MCF 10A (cell line): ENCODE measurements around the gene SLC25A30. TPM values are rescaled to one million over a fixed set of nuclear protein-coding genes. Genes with fewer than 3 reads are reported as not detected.

Experiments used
- BruUV-seq: library from RNA; stranded (reverse); fragments of 400-500 nt; replicated peaks from 2 replicates; lab custom pipeline; 2021; lab: Mats Ljungman, UMichigan
- CTCF ChIA-PET: fragments of 300-600 bp; sonication (Branson Sonifier 250); formaldehyde crosslinking; extraction: SDS; loops from one replicate; lab custom pipeline; 2021; ENCODE audit warnings: antibody characterized with exemption, inconsistent platforms; lab: Yijun Ruan, JAX
- POLR2A ChIA-PET: fragments of 300-600, 350-650 bp; sonication (Branson Sonifier 250); formaldehyde crosslinking; extraction: SDS; loops from one replicate; lab custom pipeline; 2020; ENCODE audit warnings: antibody characterized with exemption, inconsistent platforms; lab: Yijun Ruan, JAX
- DNase-seq: peaks from one replicate; pipeline ENCODE4 v3.0.0-alpha.2; 2018; ENCODE audit not compliant: unreplicated experiment
- H3K27ac Mint-ChIP-seq: one replicate; pipeline ENCODE4 v1.8.0; 2022; ENCODE audit warnings: mild to moderate bottlenecking, low read depth, mixed read lengths; ENCODE audit not compliant: unreplicated experiment
- H3K27me3 Mint-ChIP-seq: one replicate; pipeline ENCODE4 v1.8.0; 2022; ENCODE audit warnings: mixed read lengths; ENCODE audit not compliant: insufficient read depth, unreplicated experiment
- H3K36me3 Mint-ChIP-seq: one replicate; pipeline ENCODE4 v1.8.0; 2022; ENCODE audit warnings: mild to moderate bottlenecking, moderate library complexity, mixed read lengths; ENCODE audit not compliant: insufficient read depth, unreplicated experiment
- H3K4me1 Mint-ChIP-seq: one replicate; pipeline ENCODE4 v1.8.0; 2022; ENCODE audit warnings: mixed read lengths; ENCODE audit not compliant: insufficient read depth, unreplicated experiment
- H3K4me3 Mint-ChIP-seq: one replicate; pipeline ENCODE4 v1.8.0; 2022; ENCODE audit warnings: mild to moderate bottlenecking, moderate library complexity, mixed read lengths; ENCODE audit not compliant: unreplicated experiment
- H3K9me3 Mint-ChIP-seq: one replicate; pipeline ENCODE4 v1.8.0; 2022; ENCODE audit warnings: mixed read lengths; ENCODE audit not compliant: unreplicated experiment
- CTCF ChIP-seq: fragments of 200-600 bp; IDR thresholded peaks from one replicate; pipeline ENCODE4 v1.8.0; 2022; ENCODE audit warnings: antibody characterized with exemption, mild to moderate bottlenecking; ENCODE audit not compliant: unreplicated experiment
- intact Hi-C: fragments of 100-400 bp; cut with micrococcal nuclease; formaldehyde crosslinking; loops from 2 replicates; pipeline ENCODE4 v1.14.1; 2022
- total RNA-seq: library from RNA; stranded (reverse); gene quantifications from 2 replicates; pipeline ENCODE4 v1.2.3, GENCODE V29; 2022

The SLC25A30 gene
- total RNA-seq, 1 experiment from 2014 or later: 11.9 TPM

GRCh38 chr13:45448965-45449559, 30.9 kb upstream of the SLC25A30 start:
- Mint-ChIP-seq H3K4me3 (no peak overlapping the region), H3K9me3 (no peaks in the 10 kb centered on the region), H3K27me3 (no peaks in the 10 kb centered on the region), H3K27ac (no peak overlapping the region), H3K4me1 (no peaks in the 10 kb centered on the region), H3K36me3 (no peaks in the 10 kb centered on the region)
- POLR2A ChIA-PET: interaction anchor here (0.6 to 1.2 kb wide), 4 partner anchors 20 to 34 kb away, joined by 3 to 4 read pairs (median 4); no protein-coding TSS in a partner anchor
- no peak for DNase-seq
- intact Hi-C loops: no loop called here
- CTCF ChIA-PET: interaction anchor here (0.6 kb wide), 1 partner anchor 489 kb away, joined by 3 read pairs; no protein-coding TSS in a partner anchor
- TF ChIP-seq CTCF: no peak
- BruUV-seq: no TSS peak

GRCh38 chr13:45447050-45447661, 29.0 kb upstream of the SLC25A30 start:
- Mint-ChIP-seq H3K4me1 (no peaks in the 10 kb centered on the region), H3K4me3 (no peak overlapping the region), H3K9me3 (no peaks in the 10 kb centered on the region), H3K27ac (no peak overlapping the region), H3K27me3 (no peaks in the 10 kb centered on the region), H3K36me3 (no peaks in the 10 kb centered on the region)
- CTCF ChIA-PET: interaction anchor here (0.6 to 0.9 kb wide), 2 partner anchors 76 to 432 kb away, joined by 3 read pairs; no protein-coding TSS in a partner anchor
- intact Hi-C loops: no loop called here
- no peak for DNase-seq
- no peak for TF ChIP-seq CTCF
- BruUV-seq: no TSS peak
- POLR2A ChIA-PET: interaction anchor here (0.8 to 1.8 kb wide), 3 partner anchors 18 to 166 kb away, joined by 3 to 5 read pairs (median 3); partner anchors contain the start of gene COG3

- DNase-seq: no peak
Measured at GRCh38 chr13:45446181-45446580, 28.0 kb upstream of the SLC25A30 start.

More at GRCh38 chr13:45446181-45446580, 28.0 kb upstream of the SLC25A30 start:
- H3K36me3 Mint-ChIP-seq: no peaks in the 10 kb centered on the region
- intact Hi-C loops: no loop called here
- TF ChIP-seq CTCF: no peak
- no peaks in the 10 kb centered on the region for H3K9me3 Mint-ChIP-seq
- no TSS peak for BruUV-seq
- H3K27ac Mint-ChIP-seq: no peak overlapping the region
- peaks cover 6% of the 10 kb centered on the region for H3K4me1 Mint-ChIP-seq
- H3K4me3 Mint-ChIP-seq: no peak overlapping the region
- ChIA-PET POLR2A (interaction anchor here (1.0 kb wide), 1 partner anchor 20 kb away, joined by 3 read pairs; no protein-coding TSS in a partner anchor), CTCF (no interaction called here)
- no peaks in the 10 kb centered on the region for H3K27me3 Mint-ChIP-seq
